ENCODE results near the gene FGA.

The FGA gene

GRCh38 chr4:154590329-154591006, at the start of gene FGA:
TSS of gene FGA (minus strand) at chr4:154590742. CDS start at chr4:154590687, 55 bp downstream.
- H3K27ac ChIP-seq: no peak within 1 kb of the TSS
- DNase-seq (ENCODE audit: low read depth, low spot score): no peak

- no peak for DNase-seq (ENCODE audit: low read depth, low spot score)
- no peak overlapping the region for H3K27ac ChIP-seq
Observed at GRCh38 chr4:154634058-154634457, 43.5 kb upstream of the FGA start.

- H3K27ac ChIP-seq: no peak overlapping the region
- no peak for DNase-seq (ENCODE audit: low read depth, low spot score)
Observed at GRCh38 chr4:154631828-154632227, 41.3 kb upstream of the FGA start.

DNA sequence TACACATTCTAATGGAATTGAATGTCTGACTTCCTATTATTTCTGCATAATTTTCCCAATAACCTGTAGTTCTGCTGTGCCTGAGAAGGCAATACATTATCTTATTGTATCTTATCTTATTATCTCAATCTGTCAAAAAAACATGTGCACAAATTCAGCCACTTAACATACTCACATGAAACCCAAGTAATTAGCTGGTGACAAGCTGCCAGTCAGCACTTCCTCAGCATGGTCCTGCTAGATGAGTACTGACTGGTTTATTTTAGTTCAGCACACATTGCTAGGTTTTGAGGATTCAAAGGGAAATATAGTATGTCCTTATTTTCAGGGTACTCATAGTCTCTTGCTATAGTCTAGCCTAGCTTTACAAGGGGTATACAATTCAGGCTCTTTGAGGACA, 39.8 kb upstream of the FGA start:
- no peak overlapping the region for H3K27ac ChIP-seq
- DNase-seq (ENCODE audit: low read depth, low spot score): no peak

- no peak for DNase-seq (ENCODE audit: low read depth, low spot score)
- H3K27ac ChIP-seq: no peak overlapping the region
Observed at GRCh38 chr4:154626793-154627484, 36.4 kb upstream of the FGA start.

DNA sequence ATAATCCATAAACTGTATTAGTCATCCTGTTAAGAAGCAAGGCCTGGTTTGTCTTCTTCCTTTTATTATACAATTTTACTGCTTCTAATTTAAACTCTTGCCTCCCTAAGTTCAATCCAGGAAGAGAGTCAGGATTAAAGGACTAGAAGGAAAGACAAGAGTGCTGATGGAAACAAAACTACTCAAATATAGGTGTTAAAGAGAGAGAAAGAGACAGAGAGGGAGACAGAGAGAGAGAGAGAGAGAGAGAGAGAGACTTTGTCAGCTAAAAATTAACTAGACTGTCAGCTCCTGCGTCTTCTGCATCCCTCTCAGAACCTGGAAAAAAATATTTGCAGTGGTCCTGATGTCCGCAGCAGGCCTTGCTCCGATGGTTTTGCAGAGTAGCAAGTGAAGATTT, 35.4 kb upstream of the FGA start:
- H3K27ac ChIP-seq: no peak overlapping the region
- DNase-seq (ENCODE audit: low read depth, low spot score): no peak

- DNase-seq (ENCODE audit: low read depth, low spot score): no peak
- H3K27ac ChIP-seq: no peak overlapping the region
Observed at GRCh38 chr4:154623995-154624394, 33.5 kb upstream of the FGA start.

DNA sequence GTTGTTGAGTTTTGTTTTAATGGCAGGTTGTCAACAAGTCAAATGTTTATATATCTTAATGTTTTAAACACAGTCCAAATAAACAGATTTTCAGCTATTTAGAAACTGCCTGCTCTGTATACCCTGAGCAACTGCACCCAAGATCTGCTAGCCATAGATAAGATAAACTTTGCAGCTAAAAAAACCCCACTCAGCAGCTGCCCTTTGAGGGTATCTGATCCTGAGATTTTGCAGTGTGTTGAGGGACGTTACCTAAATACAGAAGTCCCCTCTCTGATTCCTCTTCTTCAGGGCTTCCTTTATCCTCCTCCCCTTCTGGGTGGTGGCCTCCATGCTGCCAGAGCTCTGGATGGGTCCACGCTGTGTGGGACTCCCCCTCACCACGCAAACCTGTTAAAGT, 32.9 kb upstream of the FGA start:
- H3K27ac ChIP-seq: no peak overlapping the region
- DNase-seq (ENCODE audit: low read depth, low spot score): no peak

GRCh38 chr4:154622598-154622997, 32.1 kb upstream of the FGA start:
- no peak for DNase-seq (ENCODE audit: low read depth, low spot score)
- H3K27ac ChIP-seq: no peak overlapping the region

GRCh38 chr4:154620111-154620510, 29.6 kb upstream of the FGA start:
- H3K27ac ChIP-seq: no peak overlapping the region
- no peak for DNase-seq (ENCODE audit: low read depth, low spot score)

DNA sequence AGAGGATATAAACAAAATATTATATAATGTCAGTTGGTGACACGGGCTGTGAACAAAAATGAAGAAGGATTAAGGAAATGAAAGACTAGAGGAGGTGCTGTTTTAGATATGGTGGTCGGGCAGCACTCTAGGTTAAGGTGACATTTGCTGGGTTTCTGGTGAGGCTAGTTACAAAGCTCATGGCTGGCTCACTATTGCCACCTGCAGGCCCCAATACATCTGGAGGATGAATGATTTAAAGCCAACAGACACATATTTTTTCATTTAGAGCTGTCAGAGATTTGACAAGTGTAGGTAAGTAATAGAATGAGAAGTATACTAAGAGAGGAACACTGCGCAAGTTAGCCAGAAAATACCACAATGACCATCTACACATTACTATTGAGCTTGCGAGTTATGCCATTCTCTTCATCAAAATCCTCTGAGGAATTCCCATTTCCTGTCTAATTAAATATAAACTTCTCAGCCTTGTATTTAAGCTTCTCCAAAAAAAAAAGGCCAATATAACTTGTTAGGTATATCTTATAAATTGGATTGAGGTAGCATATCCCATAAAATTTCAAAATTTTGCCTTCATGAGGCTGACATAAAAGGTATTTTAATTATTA, 28.3 kb upstream of the FGA start:
- no peak overlapping the region for H3K27ac ChIP-seq
- no peak for DNase-seq (ENCODE audit: low read depth, low spot score)

- H3K27ac ChIP-seq: no peak overlapping the region
- no peak for DNase-seq (ENCODE audit: low read depth, low spot score)
Observed at GRCh38 chr4:154617820-154618317, 27.3 kb upstream of the FGA start.

- DNase-seq (ENCODE audit: low read depth, low spot score): no peak
- no peak overlapping the region for H3K27ac ChIP-seq
Observed at GRCh38 chr4:154616731-154617130, 26.2 kb upstream of the FGA start.

- no peak overlapping the region for H3K27ac ChIP-seq
- no peak for DNase-seq (ENCODE audit: low read depth, low spot score)
Observed at GRCh38 chr4:154616287-154616686, 25.7 kb upstream of the FGA start.

DNA sequence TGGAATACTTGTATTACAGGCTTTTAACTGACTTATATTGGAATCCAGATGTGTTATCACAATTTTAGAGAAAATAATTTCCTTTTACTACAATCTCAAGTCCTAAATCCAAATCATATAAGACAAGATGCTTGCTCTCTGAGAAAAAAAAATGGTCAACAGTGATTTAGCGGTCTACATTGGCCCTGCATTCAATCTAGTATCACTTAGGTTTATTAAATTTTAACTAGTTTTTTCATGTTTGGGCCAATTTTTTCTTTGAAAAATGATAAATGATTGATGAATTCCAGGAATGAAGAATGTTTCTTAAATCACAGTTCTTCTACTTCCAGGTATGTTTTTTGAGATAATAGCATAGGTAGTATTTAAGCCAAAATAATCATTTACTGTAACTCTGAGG, 24.7 kb upstream of the FGA start:
- no peak for DNase-seq (ENCODE audit: low read depth, low spot score)
- H3K27ac ChIP-seq: no peak overlapping the region

DNA sequence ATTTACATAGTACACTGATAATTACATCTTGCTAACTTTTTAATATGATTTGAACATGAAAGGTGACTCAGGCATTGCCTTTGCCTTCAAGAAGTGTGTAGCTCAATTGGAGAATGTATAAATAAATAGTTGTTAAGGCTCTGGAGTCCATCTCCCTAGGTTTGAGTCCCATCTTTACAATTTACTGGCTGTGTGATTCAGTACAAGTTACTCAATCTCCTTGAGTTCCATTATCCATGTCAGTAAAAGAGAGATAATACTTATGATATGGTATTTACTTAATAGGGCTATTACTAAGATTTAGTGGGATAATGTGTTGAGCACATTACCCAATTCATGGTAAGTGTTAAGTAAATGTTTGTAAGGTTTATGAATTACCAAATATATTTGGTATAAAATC, 23.8 kb upstream of the FGA start:
- no peak for DNase-seq (ENCODE audit: low read depth, low spot score)
- no peak overlapping the region for H3K27ac ChIP-seq

DNA sequence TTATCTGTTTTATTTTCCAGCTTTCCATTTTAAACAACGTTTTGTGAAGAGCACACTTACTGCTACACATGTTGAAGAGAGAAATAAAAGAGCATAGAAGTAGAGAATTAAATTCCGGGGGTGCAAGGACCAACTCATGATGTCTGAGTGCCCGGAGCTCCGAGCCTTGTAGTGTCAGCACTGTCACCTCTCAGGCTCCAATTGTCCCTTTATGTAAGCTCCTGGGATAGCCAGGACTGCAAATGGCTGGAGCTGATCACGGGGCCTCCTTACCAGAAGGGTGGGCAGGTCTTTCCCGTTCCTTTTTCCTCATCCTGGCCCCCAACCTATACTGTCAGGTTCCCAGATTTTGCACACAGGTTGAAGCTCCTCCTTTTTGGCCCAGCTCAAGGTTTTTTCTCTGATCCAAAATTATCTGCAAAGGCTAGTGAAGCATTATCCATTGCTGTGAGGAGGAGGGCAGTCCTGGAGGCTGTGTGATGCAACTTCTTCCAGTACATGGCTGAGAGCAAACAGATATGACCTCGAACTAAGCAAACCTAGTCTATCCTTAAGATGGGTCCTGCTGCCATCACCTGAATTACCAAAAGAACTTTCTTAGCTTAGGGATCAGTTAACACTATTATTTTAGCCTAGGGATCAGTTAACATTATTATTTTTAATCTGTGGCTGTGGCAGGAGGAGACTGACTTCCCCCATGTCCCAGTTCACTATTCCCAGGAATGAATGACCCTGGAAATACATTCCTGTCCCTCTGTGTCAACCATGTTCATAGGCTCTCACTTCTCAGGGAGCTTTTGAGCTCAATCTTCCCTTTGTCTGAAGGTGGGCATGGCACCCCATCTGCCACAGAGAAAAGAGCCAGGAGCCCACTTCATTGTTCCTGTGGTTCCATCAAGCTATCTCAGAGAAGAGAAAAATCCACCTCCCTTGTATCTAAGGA, 22.2 kb upstream of the FGA start, which contains the start of gene FGG:
Gene FGG, minus strand, starts transcription at position 185 of the 943 bp plus-strand sequence. Its CDS starts 47 bp downstream, at position 138.
- no peak within 1 kb of the TSS for H3K27ac ChIP-seq
- DNase-seq (ENCODE audit: low read depth, low spot score): no peak

DNA sequence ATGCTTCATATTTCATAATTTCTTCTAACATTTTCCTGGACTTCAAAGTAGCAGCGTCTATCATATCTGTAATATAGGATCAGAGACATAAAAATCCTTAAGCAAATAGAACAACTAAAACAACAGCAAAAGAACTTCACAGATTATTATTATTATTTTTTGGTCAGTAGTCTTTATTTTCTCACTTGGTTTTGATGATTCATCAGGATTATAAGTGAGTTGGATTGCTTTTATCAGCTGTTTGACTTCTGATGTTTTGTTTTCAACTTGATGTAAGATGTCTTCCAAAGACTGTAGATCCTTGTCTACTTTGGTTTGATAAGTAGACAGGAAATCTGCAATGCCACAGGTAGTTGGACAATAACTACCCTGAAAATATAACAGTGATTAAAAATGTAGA, 21.3 kb upstream of the FGA start:
- no peak overlapping the region for H3K27ac ChIP-seq
- no peak for DNase-seq (ENCODE audit: low read depth, low spot score)

DNA sequence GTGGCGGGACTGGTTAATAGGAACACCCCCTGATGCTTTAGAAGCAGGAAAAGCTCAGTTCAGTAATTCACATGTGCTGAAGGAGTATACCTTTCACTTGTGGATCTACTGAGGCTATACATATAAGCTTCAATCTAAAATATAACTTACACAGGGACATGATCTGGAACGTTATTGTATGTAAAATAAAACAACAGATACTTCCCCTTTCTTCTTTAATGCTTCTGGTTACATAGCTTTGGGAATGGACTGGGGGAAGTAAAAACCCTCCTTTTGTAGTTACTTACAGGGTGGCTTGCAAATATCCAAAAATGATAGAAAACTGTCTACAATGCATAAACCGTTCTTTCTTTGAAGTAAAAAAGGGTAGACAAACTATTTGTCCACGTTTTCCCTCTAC, 20.0 kb upstream of the FGA start:
- H3K27ac ChIP-seq: no peak overlapping the region

DNA sequence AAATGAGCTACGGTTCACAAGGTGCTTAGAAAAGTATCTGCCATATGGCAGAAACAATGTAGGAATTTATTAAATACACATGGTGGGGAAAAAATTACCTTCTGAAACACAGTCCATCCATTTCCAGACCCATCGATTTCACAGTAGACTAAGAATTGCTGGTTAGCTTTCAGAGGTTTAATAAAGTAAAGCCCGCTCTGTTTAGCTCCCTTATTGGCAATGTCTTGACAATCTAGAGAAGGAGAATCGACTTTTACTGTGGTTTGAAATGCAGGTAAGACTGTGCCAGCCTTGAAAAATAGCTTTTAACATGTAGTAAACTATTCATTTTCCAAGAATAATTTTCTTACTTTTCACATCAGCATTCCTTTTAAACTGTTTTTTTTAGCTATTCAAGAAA, 19.0 kb upstream of the FGA start:
- H3K27ac ChIP-seq: no peak overlapping the region
- DNase-seq (ENCODE audit: low read depth, low spot score): no peak

More for the DNA sequence above, 20.0 kb upstream of the FGA start:
- DNase-seq (ENCODE audit: low read depth, low spot score): no peak
